Neural progenitor cell (in vitro differentiated cells): ENCODE data around the gene FAM163B. TPM values are rescaled to one million over a fixed set of nuclear protein-coding genes. Genes with fewer than 3 reads are reported as not detected.
"Not testable (repeated sequence)": the region's sequence is repeated elsewhere in the genome, so short reads cannot be mapped to it uniquely, and the experiment has no call there.

ENCODE experiments used
- DNase-seq: peaks from one replicate; pipeline ENCODE4 v3.0.0-alpha.2; 2016; ENCODE audit warnings: low spot score
- H2AFZ ChIP-seq: fragments of 200-600 bp; sonication (generic); replicated peaks from 2 replicates; pipeline ENCODE4 v1.6.1; 2016; ENCODE audit warnings: antibody characterized with exemption
- H3F3A ChIP-seq: fragments of 200-600 bp; sonication (generic); 2 replicates; pipeline ENCODE4 v1.6.1; 2016; ENCODE audit warnings: antibody characterized with exemption, low read depth
- H3K27ac ChIP-seq: fragments of 200-600 bp; sonication (generic); 2 replicates; pipeline ENCODE4 v1.5.1; 2016; ENCODE audit warnings: mild to moderate bottlenecking
- H3K27me3 ChIP-seq: fragments of 200-600 bp; sonication (generic); 2 replicates; pipeline ENCODE4 v1.6.1; 2016; ENCODE audit warnings: mild to moderate bottlenecking, moderate library complexity
- H3K36me3 ChIP-seq: fragments of 200-600 bp; sonication (generic); 2 replicates; pipeline ENCODE4 v1.5.1; 2016
- H3K4me1 ChIP-seq: fragments of 200-600 bp; sonication (generic); 2 replicates; pipeline ENCODE4 v1.6.1; 2016; ENCODE audit warnings: mixed run types
- H3K4me2 ChIP-seq: fragments of 200-600 bp; sonication (generic); 2 replicates; pipeline ENCODE4 v1.6.1; 2016
- H3K4me3 ChIP-seq: fragments of 200-600 bp; sonication (generic); 2 replicates; pipeline ENCODE4 v1.5.1; 2016
- H3K79me2 ChIP-seq: fragments of 200-600 bp; sonication (generic); 2 replicates; pipeline ENCODE4 v1.6.1; 2016; ENCODE audit warnings: low read depth
- H3K9ac ChIP-seq: fragments of 200-600 bp; sonication (generic); 2 replicates; pipeline ENCODE4 v1.6.1; 2016
- H3K9me3 ChIP-seq: fragments of 200-600 bp; sonication (generic); 2 replicates; pipeline ENCODE4 v1.5.1; 2016; ENCODE audit warnings: low read depth
- H4K20me1 ChIP-seq: fragments of 200-600 bp; sonication (generic); 2 replicates; pipeline ENCODE4 v1.6.1; 2016; ENCODE audit warnings: low read depth
- H3K27ac Mint-ChIP-seq: 3 replicates; pipeline ENCODE4 v1.8.0; 2021; ENCODE audit warnings: mixed read lengths
- H3K27me3 Mint-ChIP-seq: 2 replicates; pipeline ENCODE4 v1.8.0; 2022; ENCODE audit warnings: low read depth, mild to moderate bottlenecking, inconsistent platforms, moderate library complexity, mixed read lengths; ENCODE audit not compliant: insufficient read depth
- H3K36me3 Mint-ChIP-seq: 3 replicates; pipeline ENCODE4 v1.8.0; 2021; ENCODE audit warnings: mixed read lengths
- H3K4me1 Mint-ChIP-seq: 3 replicates; pipeline ENCODE4 v1.8.0; 2021; ENCODE audit warnings: mixed read lengths
- H3K4me3 Mint-ChIP-seq: 3 replicates; pipeline ENCODE4 v1.8.0; 2021; ENCODE audit warnings: mild to moderate bottlenecking, moderate library complexity, mixed read lengths
- H3K9me3 Mint-ChIP-seq: 3 replicates; pipeline ENCODE4 v1.8.0; 2020; ENCODE audit warnings: mixed read lengths
- EZH2 ChIP-seq: fragments of 200-600 bp; sonication (generic); IDR thresholded peaks from 2 replicates; pipeline ENCODE4 v1.6.1; 2017; ENCODE audit warnings: antibody characterized with exemption, mild to moderate bottlenecking, moderate library complexity
- EZH2phosphoT487 ChIP-seq: fragments of 200-600 bp; sonication (generic); IDR thresholded peaks from 2 replicates; pipeline ENCODE4 v1.6.1; 2017; ENCODE audit warnings: antibody characterized with exemption
- total RNA-seq: library from RNA; depleted of rRNA; stranded (reverse); fragments of >200 nt; gene quantifications from 2 replicates; pipeline ENCODE4 v1.2.3, GENCODE V29; 2015; ENCODE audit warnings: low replicate concordance
- TF ChIP-seq, protein P1 (sequence below): fragments of 200-600 bp; sonication (generic); IDR thresholded peaks from 2 replicates; pipeline ENCODE4 v1.5.1; 2017; ENCODE audit warnings: antibody characterized with exemption, mild to moderate bottlenecking

FAM163B gene
- total RNA-seq, 1 donor from 2014 or later = not detected

DNA sequence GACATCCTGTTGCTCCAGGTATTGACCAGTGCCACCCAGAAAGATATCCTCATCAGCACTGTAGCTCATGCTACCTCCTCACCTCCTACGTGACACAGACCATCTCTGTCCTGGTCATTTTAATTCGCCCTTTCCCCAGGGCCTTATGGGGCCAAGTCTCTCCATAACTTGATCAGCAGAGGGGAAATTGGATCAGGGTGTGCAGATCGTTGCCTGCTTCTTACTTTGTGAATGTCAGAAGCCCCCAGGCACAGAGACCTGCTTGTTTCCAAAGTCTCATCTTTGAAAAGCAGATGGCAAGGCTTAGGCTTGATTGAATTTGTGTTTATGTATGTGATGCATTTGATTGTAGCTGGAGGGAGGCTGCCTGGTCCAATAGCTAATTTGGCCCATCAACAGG lies 18.2 kb upstream of the FAM163B start:
- TF ChIP-seq EZH2 (no peak), EZH2phosphoT487 (no peak)
- Histone ChIP-seq H3K4me2 (no peak overlapping the region), H2AFZ (no peak overlapping the region), H3K79me2 (no peaks in the 10 kb centered on the region), H3K36me3 (no peaks in the 10 kb centered on the region), H3K9me3 (no peaks in the 10 kb centered on the region), H4K20me1 (no peaks in the 10 kb centered on the region), H3K4me1 (no peaks in the 10 kb centered on the region), H3K9ac (no peak overlapping the region), H3K4me3 (no peak overlapping the region), H3K27me3 (peaks cover 5% of the 10 kb centered on the region), H3F3A (no peaks in the 10 kb centered on the region), H3K27ac (no peak overlapping the region)
- H3K36me3 Mint-ChIP-seq = no peaks in the 10 kb centered on the region
- DNase-seq = no peak
- H3K9me3 Mint-ChIP-seq = peaks cover 9% of the 10 kb centered on the region
- H3K4me1 Mint-ChIP-seq = no peaks in the 10 kb centered on the region
- H3K4me3 Mint-ChIP-seq = no peak overlapping the region
- H3K27ac Mint-ChIP-seq = no peak overlapping the region
- H3K27me3 Mint-ChIP-seq = peaks cover 17% of the 10 kb centered on the region

DNA sequence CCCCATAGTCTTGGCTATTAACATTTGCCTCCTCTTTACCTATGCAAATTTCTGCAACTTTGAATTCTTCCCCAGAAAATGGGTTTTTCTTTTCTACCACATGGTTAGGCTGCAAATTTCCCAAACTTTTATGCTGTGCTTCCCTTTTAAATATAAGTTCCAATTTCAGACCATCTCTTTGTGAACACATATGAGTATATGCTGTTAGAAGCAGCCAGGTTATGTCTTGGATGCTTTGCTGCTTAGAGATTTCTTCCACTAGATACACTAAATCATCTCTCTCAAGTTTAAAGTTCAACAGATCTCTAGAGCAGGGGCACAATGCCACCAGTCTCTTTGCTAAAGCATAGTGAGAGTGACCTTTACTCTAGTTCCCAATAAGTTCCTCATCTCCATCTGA lies 16.8 kb upstream of the FAM163B start:
- H3F3A ChIP-seq, H3K27ac Mint-ChIP-seq, H3K4me1 ChIP-seq, H3K36me3 Mint-ChIP-seq, H3K9me3 Mint-ChIP-seq, H4K20me1 ChIP-seq, H3K9me3 ChIP-seq, H3K4me3 Mint-ChIP-seq, H3K4me2 ChIP-seq, DNase-seq, H3K36me3 ChIP-seq, H3K79me2 ChIP-seq, H3K9ac ChIP-seq, H3K4me3 ChIP-seq, H3K27ac ChIP-seq, H3K4me1 Mint-ChIP-seq, H2AFZ ChIP-seq: not testable (repeated sequence)
- peaks cover 15% of the 10 kb centered on the region for H3K27me3 Mint-ChIP-seq
- peaks cover 12% of the 10 kb centered on the region for H3K27me3 ChIP-seq

- H3K36me3 Mint-ChIP-seq = no peaks in the 10 kb centered on the region
- no peak overlapping the region for H3K9ac ChIP-seq
- H3K36me3 ChIP-seq = no peaks in the 10 kb centered on the region
- H3K27ac Mint-ChIP-seq = no peak overlapping the region
- no peak overlapping the region for H2AFZ ChIP-seq
- DNase-seq = no peak
- no peaks in the 10 kb centered on the region for H3F3A ChIP-seq
- no peak overlapping the region for H3K4me3 Mint-ChIP-seq
- H3K79me2 ChIP-seq = no peaks in the 10 kb centered on the region
- H3K27me3 ChIP-seq = peaks cover 27% of the 10 kb centered on the region
- H3K4me1 ChIP-seq = no peaks in the 10 kb centered on the region
- no peak overlapping the region for H3K4me3 ChIP-seq
- peaks cover 24% of the 10 kb centered on the region for H3K27me3 Mint-ChIP-seq
- no peak overlapping the region for H3K27ac ChIP-seq
- no peaks in the 10 kb centered on the region for H4K20me1 ChIP-seq
- H3K9me3 ChIP-seq = no peaks in the 10 kb centered on the region
- peaks cover 2% of the 10 kb centered on the region for H3K4me1 Mint-ChIP-seq
- H3K9me3 Mint-ChIP-seq = peaks cover 12% of the 10 kb centered on the region
- TF ChIP-seq, protein P1, sequence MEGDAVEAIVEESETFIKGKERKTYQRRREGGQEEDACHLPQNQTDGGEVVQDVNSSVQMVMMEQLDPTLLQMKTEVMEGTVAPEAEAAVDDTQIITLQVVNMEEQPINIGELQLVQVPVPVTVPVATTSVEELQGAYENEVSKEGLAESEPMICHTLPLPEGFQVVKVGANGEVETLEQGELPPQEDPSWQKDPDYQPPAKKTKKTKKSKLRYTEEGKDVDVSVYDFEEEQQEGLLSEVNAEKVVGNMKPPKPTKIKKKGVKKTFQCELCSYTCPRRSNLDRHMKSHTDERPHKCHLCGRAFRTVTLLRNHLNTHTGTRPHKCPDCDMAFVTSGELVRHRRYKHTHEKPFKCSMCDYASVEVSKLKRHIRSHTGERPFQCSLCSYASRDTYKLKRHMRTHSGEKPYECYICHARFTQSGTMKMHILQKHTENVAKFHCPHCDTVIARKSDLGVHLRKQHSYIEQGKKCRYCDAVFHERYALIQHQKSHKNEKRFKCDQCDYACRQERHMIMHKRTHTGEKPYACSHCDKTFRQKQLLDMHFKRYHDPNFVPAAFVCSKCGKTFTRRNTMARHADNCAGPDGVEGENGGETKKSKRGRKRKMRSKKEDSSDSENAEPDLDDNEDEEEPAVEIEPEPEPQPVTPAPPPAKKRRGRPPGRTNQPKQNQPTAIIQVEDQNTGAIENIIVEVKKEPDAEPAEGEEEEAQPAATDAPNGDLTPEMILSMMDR = no peak
- no peak for TF ChIP-seq EZH2phosphoT487
- TF ChIP-seq EZH2 = no peak
- H3K4me2 ChIP-seq = no peak overlapping the region
These were observed 13.4 kb upstream of the FAM163B start for GRCh38 chr9:133622555-133622954.

- Histone ChIP-seq H3K4me1 (no peaks in the 10 kb centered on the region), H3K4me2 (no peak overlapping the region), H3K9me3 (no peaks in the 10 kb centered on the region), H2AFZ (no peak overlapping the region), H3K4me3 (no peak overlapping the region), H3K36me3 (no peaks in the 10 kb centered on the region), H3K27ac (no peak overlapping the region), H3K9ac (no peak overlapping the region), H3K27me3 (peaks cover 27% of the 10 kb centered on the region), H3F3A (no peaks in the 10 kb centered on the region), H4K20me1 (no peaks in the 10 kb centered on the region), H3K79me2 (no peaks in the 10 kb centered on the region)
- H3K4me1 Mint-ChIP-seq = peaks cover 2% of the 10 kb centered on the region
- no peaks in the 10 kb centered on the region for H3K36me3 Mint-ChIP-seq
- no peak for DNase-seq
- H3K9me3 Mint-ChIP-seq = peaks cover 9% of the 10 kb centered on the region
- peaks cover 20% of the 10 kb centered on the region for H3K27me3 Mint-ChIP-seq
- no peak overlapping the region for H3K4me3 Mint-ChIP-seq
- H3K27ac Mint-ChIP-seq = no peak overlapping the region
- TF ChIP-seq EZH2 (no peak), EZH2phosphoT487 (no peak)
- TF ChIP-seq, protein P1 = no peak
These were observed 12.6 kb upstream of the FAM163B start for GRCh38 chr9:133621725-133622267.
